ENCODE measurements around the gene ZNF385B.

Gene ZNF385B

DNA sequence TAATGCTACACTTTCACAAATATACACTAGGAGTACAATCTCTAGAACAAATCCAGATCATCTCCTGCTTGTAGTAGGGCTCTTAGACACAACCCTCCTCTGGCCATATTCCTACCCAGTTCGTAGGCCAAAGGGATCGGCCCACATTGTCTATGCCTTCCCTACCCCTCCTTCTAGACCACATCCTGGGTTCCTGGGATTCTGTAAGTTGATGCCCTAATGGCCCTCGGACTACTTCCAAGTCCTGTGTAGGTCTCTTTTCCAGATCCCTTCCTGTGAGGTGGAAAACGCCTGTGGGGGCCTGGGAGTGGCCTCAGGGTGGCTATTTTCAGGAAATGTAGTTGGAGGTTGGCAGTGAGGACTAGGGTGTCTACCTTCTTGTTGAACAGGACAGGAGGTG lies 289.7 kb downstream of the ZNF385B start:
- DNase-seq (ENCODE audit: low read depth): no peak
- no peak overlapping the region for H3K4me3 ChIP-seq (ENCODE audit: low read length)
- TF ChIP-seq, protein P1, sequence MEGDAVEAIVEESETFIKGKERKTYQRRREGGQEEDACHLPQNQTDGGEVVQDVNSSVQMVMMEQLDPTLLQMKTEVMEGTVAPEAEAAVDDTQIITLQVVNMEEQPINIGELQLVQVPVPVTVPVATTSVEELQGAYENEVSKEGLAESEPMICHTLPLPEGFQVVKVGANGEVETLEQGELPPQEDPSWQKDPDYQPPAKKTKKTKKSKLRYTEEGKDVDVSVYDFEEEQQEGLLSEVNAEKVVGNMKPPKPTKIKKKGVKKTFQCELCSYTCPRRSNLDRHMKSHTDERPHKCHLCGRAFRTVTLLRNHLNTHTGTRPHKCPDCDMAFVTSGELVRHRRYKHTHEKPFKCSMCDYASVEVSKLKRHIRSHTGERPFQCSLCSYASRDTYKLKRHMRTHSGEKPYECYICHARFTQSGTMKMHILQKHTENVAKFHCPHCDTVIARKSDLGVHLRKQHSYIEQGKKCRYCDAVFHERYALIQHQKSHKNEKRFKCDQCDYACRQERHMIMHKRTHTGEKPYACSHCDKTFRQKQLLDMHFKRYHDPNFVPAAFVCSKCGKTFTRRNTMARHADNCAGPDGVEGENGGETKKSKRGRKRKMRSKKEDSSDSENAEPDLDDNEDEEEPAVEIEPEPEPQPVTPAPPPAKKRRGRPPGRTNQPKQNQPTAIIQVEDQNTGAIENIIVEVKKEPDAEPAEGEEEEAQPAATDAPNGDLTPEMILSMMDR (conservative IDR thresholded peaks at IDR 0.05; ENCODE audit: low read length): no peak

DNA sequence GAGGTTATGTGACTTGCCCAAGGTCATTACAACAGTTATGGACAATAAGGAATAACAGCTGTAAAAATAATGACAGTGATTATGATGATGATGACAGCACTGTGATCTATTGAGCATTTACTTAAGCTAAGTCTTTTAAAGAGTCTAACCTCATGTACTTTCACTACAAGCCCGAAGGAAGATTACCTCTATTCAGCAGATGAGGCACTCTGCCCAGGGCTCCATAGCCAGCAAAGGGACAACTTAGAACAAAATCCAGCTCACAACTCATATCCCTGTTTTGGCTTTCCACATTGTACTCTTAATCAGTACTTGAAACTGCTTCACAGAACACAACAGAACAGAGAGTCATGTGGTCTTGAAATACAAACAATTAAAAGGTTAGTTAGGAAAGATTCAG lies 290.2 kb downstream of the ZNF385B start:
- no peak for DNase-seq (ENCODE audit: low read depth)
- TF ChIP-seq, protein P1 (conservative IDR thresholded peaks at IDR 0.05; ENCODE audit: low read length): no peak
- no peak overlapping the region for H3K4me3 ChIP-seq (ENCODE audit: low read length)

DNA sequence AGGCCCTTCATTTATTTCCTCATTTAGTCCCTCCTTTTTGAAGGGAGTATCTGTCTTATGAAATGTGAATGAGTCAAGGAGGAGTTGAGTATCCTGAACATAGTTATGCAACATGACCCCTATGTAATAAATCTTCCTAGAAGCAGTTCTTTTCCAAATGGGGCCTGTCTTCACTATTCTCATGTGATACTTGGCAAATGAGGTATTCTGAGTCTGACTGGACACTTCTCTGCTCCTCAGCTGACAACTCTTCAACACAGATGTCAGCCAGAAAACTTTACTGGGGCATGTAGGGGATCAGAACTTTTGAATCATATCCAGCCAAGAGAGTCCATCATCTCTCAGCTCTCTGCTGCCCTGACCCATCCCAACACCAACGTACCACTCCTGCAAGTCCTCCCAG lies 291.6 kb downstream of the ZNF385B start:
- TF ChIP-seq, protein P1 (conservative IDR thresholded peaks at IDR 0.05; ENCODE audit: low read length): no peak
- H3K4me3 ChIP-seq (ENCODE audit: low read length): no peak overlapping the region

DNA sequence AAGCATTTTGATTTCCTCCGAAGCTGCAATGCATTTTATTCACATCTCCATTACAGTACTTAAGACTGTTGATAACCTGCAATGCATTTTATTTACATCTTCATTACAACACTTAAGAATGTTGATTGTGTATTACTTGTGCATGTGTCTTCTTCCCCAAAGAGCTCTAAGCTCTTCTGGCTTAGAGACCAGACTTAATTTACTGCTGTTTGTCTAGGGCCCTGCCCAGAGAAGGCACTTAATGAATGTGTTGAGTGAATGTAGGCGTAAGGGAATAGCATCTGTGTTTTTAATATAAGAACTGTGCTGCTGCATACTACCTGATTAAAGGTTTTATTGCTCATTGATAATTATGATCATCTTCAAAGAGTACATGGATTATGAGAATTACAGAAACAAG lies 295.6 kb downstream of the ZNF385B start:
- TF ChIP-seq, protein P1 (conservative IDR thresholded peaks at IDR 0.05; ENCODE audit: low read length): no peak
- DNase-seq (ENCODE audit: low read depth): no peak
- no peak overlapping the region for H3K4me3 ChIP-seq (ENCODE audit: low read length)

More for the DNA sequence above, 291.6 kb downstream of the ZNF385B start:
- DNase-seq (ENCODE audit: low read depth): peak; percentile 78

DNA sequence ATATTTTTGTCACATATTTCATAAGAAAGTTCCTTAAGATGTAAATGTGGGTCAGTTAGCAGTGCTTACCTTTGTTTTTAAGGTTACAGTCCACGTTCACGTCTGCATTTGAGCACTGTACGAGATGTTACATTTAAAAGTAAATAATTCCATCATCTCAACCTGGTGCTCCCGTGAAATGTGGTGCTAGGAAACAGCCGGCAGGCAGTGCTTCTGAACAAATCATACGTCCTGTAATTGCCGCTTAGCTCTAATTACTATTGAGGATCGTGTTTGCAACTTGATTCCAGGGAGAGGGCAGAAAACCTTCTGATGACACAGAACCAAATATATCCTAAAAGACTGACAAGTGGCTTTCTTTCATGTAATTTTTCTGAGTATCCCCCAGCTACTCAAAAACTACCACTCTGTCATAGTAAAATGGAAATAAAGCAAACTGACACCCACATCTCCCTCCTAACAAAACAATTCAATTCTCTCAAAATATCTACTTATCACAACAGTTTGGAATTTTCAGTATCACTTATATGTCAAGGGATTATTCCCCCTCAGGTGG lies 299.0 kb downstream of the ZNF385B start:
- TF ChIP-seq, protein P1 (conservative IDR thresholded peaks at IDR 0.05; ENCODE audit: low read length): no peak
- DNase-seq (ENCODE audit: low read depth): no peak
- no peak overlapping the region for H3K4me3 ChIP-seq (ENCODE audit: low read length)

DNA sequence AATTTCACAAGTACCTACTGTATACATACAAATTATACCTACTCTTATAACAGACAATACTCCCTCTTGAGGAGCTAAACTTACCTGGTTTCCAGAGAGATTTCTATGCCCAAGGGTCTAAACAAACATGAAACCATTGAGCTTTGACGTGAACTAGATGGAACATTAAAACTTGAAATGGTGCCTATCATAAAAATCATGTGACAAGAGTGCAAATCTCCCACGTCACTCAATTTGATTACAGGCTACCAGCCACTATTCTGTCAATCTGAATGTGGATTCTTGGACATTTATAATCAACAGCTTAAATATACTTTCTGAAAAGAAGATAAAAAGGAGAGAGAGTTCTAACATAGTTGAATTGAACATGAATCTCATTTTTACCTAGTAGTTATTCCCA lies 299.7 kb downstream of the ZNF385B start:
- DNase-seq (ENCODE audit: low read depth): no peak
- no peak overlapping the region for H3K4me3 ChIP-seq (ENCODE audit: low read length)

DNA sequence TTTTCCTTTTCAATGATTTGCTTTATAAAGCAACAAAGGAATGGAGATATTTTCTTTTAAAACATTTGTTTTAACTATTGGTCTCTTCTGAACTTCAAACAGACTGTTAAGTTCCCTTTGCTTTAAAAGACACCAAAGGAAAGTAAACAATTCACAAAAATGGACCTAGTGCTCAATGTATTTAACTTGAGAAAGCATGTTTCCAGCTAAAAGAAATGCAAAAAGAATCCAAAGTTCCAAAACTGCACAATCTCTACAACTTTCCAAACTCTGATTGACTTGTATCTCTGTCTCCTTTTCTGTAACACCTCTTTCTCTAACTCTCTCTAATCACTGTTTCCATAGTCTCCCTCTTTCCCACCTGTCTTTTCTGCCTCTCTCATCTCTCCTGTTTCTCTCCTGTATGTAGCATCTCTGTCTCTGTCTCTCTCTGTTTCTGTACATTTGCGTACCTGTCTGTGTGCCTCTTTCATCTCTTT lies 301.1 kb downstream of the ZNF385B start:
- DNase-seq (ENCODE audit: low read depth): no peak
- H3K4me3 ChIP-seq (ENCODE audit: low read length): no peak overlapping the region
- TF ChIP-seq, protein P1 (conservative IDR thresholded peaks at IDR 0.05; ENCODE audit: low read length): no peak

More for the DNA sequence above, 299.7 kb downstream of the ZNF385B start:
- TF ChIP-seq, protein P1 (conservative IDR thresholded peaks at IDR 0.05; ENCODE audit: low read length): no peak
